LoVo (cell line): ENCODE measurements around the gene HMGCS2.
"Not testable (repeated sequence)": the region's sequence is repeated elsewhere in the genome, so short reads cannot be mapped to it uniquely, and the experiment has no call there.

Experiments
- DNase-seq: peaks from one replicate; pipeline ENCODE4 v3.0.0-alpha.2; 2016; ENCODE audit warnings: low spot score

The HMGCS2 gene

GRCh38 chr1:119729044-119729443 is 39.7 kb downstream of the HMGCS2 start:
- no peak for DNase-seq

GRCh38 chr1:119727991-119728390 is 40.7 kb downstream of the HMGCS2 start:
- DNase-seq: no peak

- DNase-seq: no peak
These were observed 43.1 kb downstream of the HMGCS2 start for GRCh38 chr1:119725626-119726025.

- no peak for DNase-seq
These were observed 44.0 kb downstream of the HMGCS2 start for GRCh38 chr1:119724611-119725218.

- DNase-seq: no peak
These were observed 46.8 kb downstream of the HMGCS2 start for GRCh38 chr1:119721896-119722295.

GRCh38 chr1:119720866-119721440 is 47.8 kb downstream of the HMGCS2 start:
- no peak for DNase-seq

- DNase-seq: no peak
These were observed 49.7 kb downstream of the HMGCS2 start for GRCh38 chr1:119718972-119719371.

GRCh38 chr1:119718409-119718808 is 50.3 kb downstream of the HMGCS2 start:
- DNase-seq: no peak

- DNase-seq: no peak
These were observed 53.2 kb downstream of the HMGCS2 start for GRCh38 chr1:119715542-119715941.

GRCh38 chr1:119714583-119714982 is 54.1 kb downstream of the HMGCS2 start:
- DNase-seq: no peak

GRCh38 chr1:119713749-119714456 is 54.8 kb downstream of the HMGCS2 start:
- no peak for DNase-seq

- no peak for DNase-seq
These were observed 55.5 kb downstream of the HMGCS2 start for GRCh38 chr1:119713039-119713748.

GRCh38 chr1:119712342-119713038 is 56.2 kb downstream of the HMGCS2 start:
- DNase-seq: peak; percentile 79

- DNase-seq: peak; percentile 90
These were observed 56.8 kb downstream of the HMGCS2 start, which contains the start of gene PHGDH for GRCh38 chr1:119711804-119712341. Gene PHGDH, plus strand, starts transcription at chr1:119711934. Its CDS starts 89 bp downstream, at chr1:119712023.

- DNase-seq: not testable (repeated sequence)
These were observed 57.3 kb downstream of the HMGCS2 start for GRCh38 chr1:119711356-119711803.

- not testable (repeated sequence) for DNase-seq
These were observed 62.1 kb downstream of the HMGCS2 start for GRCh38 chr1:119706599-119706998.

GRCh38 chr1:119703666-119704450 is 64.8 kb downstream of the HMGCS2 start:
- DNase-seq: no peak

GRCh38 chr1:119702384-119702783 is 66.3 kb downstream of the HMGCS2 start:
- DNase-seq: no peak

GRCh38 chr1:119701659-119702058 is 67.0 kb downstream of the HMGCS2 start:
- no peak for DNase-seq

- no peak for DNase-seq
These were observed 68.4 kb downstream of the HMGCS2 start for GRCh38 chr1:119700326-119700725.
